Activated CD4-positive, alpha-beta memory T cell treated with anti-CD3 and anti-CD28 coated beads, Interleukin-2, amount 10 ng/mL, durations not matched to agents 7 days and 5 days (primary cell): ENCODE measurements around the gene KIF25. TPM values are rescaled to one million over a fixed set of nuclear protein-coding genes. Genes with fewer than 3 reads are reported as not detected.

Experiments
- CTCF ChIA-PET: fragments of 350-600 bp; sonication (Branson Sonifier 250); formaldehyde crosslinking; loops from one replicate; lab custom pipeline; 2021; ENCODE audit warnings: antibody characterized with exemption, inconsistent platforms; lab: Charles Lee
- POLR2A ChIA-PET: fragments of 350-600 bp; sonication (Branson Sonifier 250); formaldehyde crosslinking; loops from one replicate; lab custom pipeline; 2021; ENCODE audit warnings: antibody characterized with exemption; lab: Charles Lee
- DNase-seq: peaks from one replicate; pipeline ENCODE4 v3.0.0-alpha.2; 2020
- H3K27ac Mint-ChIP-seq: one replicate; pipeline ENCODE4 v1.8.0; 2021; ENCODE audit warnings: mild to moderate bottlenecking, mixed read lengths
- H3K27me3 Mint-ChIP-seq: one replicate; pipeline ENCODE4 v1.8.0; 2021; ENCODE audit warnings: mixed read lengths
- H3K36me3 Mint-ChIP-seq: one replicate; pipeline ENCODE4 v1.8.0; 2021; ENCODE audit warnings: low read depth, mixed read lengths
- H3K4me1 Mint-ChIP-seq: one replicate; pipeline ENCODE4 v1.8.0; 2021; ENCODE audit warnings: mixed read lengths
- H3K4me3 Mint-ChIP-seq: one replicate; pipeline ENCODE4 v1.8.0; 2021; ENCODE audit warnings: mild to moderate bottlenecking, mixed read lengths
- H3K9me3 Mint-ChIP-seq: one replicate; pipeline ENCODE4 v1.8.0; 2021; ENCODE audit warnings: mixed read lengths
- total RNA-seq, 2 experiments: library from RNA; stranded (reverse); gene quantifications; one replicate each; pipeline ENCODE4 v1.2.3, GENCODE V29; 2021

The KIF25 gene
- total RNA-seq, 2 experiments from 2014 or later = not detected

GRCh38 chr6:168078175-168078942, 80.9 kb downstream of the KIF25 start:
- POLR2A ChIA-PET = no interaction called here
- no peak for DNase-seq
- peaks cover 6% of the 10 kb centered on the region for H3K9me3 Mint-ChIP-seq
- no peaks in the 10 kb centered on the region for H3K27me3 Mint-ChIP-seq
- H3K4me3 Mint-ChIP-seq = no peak overlapping the region
- H3K27ac Mint-ChIP-seq = no peak overlapping the region
- no peaks in the 10 kb centered on the region for H3K4me1 Mint-ChIP-seq
- no peaks in the 10 kb centered on the region for H3K36me3 Mint-ChIP-seq
- CTCF ChIA-PET = no interaction called here

GRCh38 chr6:168078943-168079405, 81.5 kb downstream of the KIF25 start, which contains the start of gene FRMD1:
Gene FRMD1, minus strand, starts transcription at chr6:168079212. Its CDS starts 118 bp downstream, at chr6:168079094.
- no peaks in the 10 kb centered on the region for H3K27me3 Mint-ChIP-seq
- DNase-seq = no peak
- ChIA-PET CTCF (no interaction called here), POLR2A (no interaction called here)
- peaks cover 6% of the 10 kb centered on the region for H3K9me3 Mint-ChIP-seq
- no peaks in the 10 kb centered on the region for H3K4me1 Mint-ChIP-seq
- H3K27ac Mint-ChIP-seq = no peak within 1 kb of the TSS
- H3K4me3 Mint-ChIP-seq = no peak within 1 kb of the TSS
- no peaks in the 10 kb centered on the region for H3K36me3 Mint-ChIP-seq

GRCh38 chr6:168080393-168081077, 83.1 kb downstream of the KIF25 start:
- no peak for DNase-seq
- CTCF ChIA-PET = no interaction called here
- H3K9me3 Mint-ChIP-seq = peaks cover 6% of the 10 kb centered on the region
- H3K36me3 Mint-ChIP-seq = no peaks in the 10 kb centered on the region
- H3K27ac Mint-ChIP-seq = no peak overlapping the region
- H3K4me3 Mint-ChIP-seq = no peak overlapping the region
- POLR2A ChIA-PET = no interaction called here
- no peaks in the 10 kb centered on the region for H3K27me3 Mint-ChIP-seq
- H3K4me1 Mint-ChIP-seq = no peaks in the 10 kb centered on the region

GRCh38 chr6:168081858-168082546, 84.5 kb downstream of the KIF25 start:
- Mint-ChIP-seq H3K36me3 (no peaks in the 10 kb centered on the region), H3K4me1 (no peaks in the 10 kb centered on the region)
- POLR2A ChIA-PET = no interaction called here

GRCh38 chr6:168082860-168083513, 85.5 kb downstream of the KIF25 start:
- Mint-ChIP-seq H3K36me3 (no peaks in the 10 kb centered on the region), H3K4me3 (no peak overlapping the region), H3K27ac (no peak overlapping the region), H3K27me3 (no peaks in the 10 kb centered on the region), H3K4me1 (no peaks in the 10 kb centered on the region), H3K9me3 (no peaks in the 10 kb centered on the region)
- DNase-seq = no peak
- ChIA-PET CTCF (no interaction called here), POLR2A (no interaction called here)

More at GRCh38 chr6:168081858-168082546, 84.5 kb downstream of the KIF25 start:
- Mint-ChIP-seq H3K9me3 (no peaks in the 10 kb centered on the region), H3K27ac (no peak overlapping the region), H3K4me3 (no peak overlapping the region), H3K27me3 (no peaks in the 10 kb centered on the region)
- CTCF ChIA-PET = no interaction called here
- DNase-seq = no peak

- no peak for DNase-seq
- ChIA-PET POLR2A (no interaction called here), CTCF (no interaction called here)
- Mint-ChIP-seq H3K9me3 (no peaks in the 10 kb centered on the region), H3K27me3 (no peaks in the 10 kb centered on the region), H3K4me3 (no peak overlapping the region), H3K36me3 (no peaks in the 10 kb centered on the region), H3K27ac (no peak overlapping the region), H3K4me1 (no peaks in the 10 kb centered on the region)
These were observed 86.0 kb downstream of the KIF25 start for GRCh38 chr6:168083514-168083885.

GRCh38 chr6:168084465-168085160, 87.1 kb downstream of the KIF25 start:
- POLR2A ChIA-PET = no interaction called here

GRCh38 chr6:168086066-168086465, 88.6 kb downstream of the KIF25 start:
- no peak overlapping the region for H3K27ac Mint-ChIP-seq
- ChIA-PET CTCF (no interaction called here), POLR2A (no interaction called here)
- H3K27me3 Mint-ChIP-seq = no peaks in the 10 kb centered on the region
- no peak overlapping the region for H3K4me3 Mint-ChIP-seq
- DNase-seq = no peak
- H3K4me1 Mint-ChIP-seq = no peaks in the 10 kb centered on the region
- no peaks in the 10 kb centered on the region for H3K36me3 Mint-ChIP-seq
- H3K9me3 Mint-ChIP-seq = no peaks in the 10 kb centered on the region

More at GRCh38 chr6:168084465-168085160, 87.1 kb downstream of the KIF25 start:
- CTCF ChIA-PET = no interaction called here
- Mint-ChIP-seq H3K36me3 (no peaks in the 10 kb centered on the region), H3K27me3 (no peaks in the 10 kb centered on the region), H3K4me3 (no peak overlapping the region), H3K4me1 (no peaks in the 10 kb centered on the region), H3K9me3 (no peaks in the 10 kb centered on the region), H3K27ac (no peak overlapping the region)
- no peak for DNase-seq

- no peak for DNase-seq
- H3K4me1 Mint-ChIP-seq = no peaks in the 10 kb centered on the region
- no peaks in the 10 kb centered on the region for H3K27me3 Mint-ChIP-seq
- H3K9me3 Mint-ChIP-seq = no peaks in the 10 kb centered on the region
- H3K27ac Mint-ChIP-seq = no peak overlapping the region
- no peaks in the 10 kb centered on the region for H3K36me3 Mint-ChIP-seq
- no peak overlapping the region for H3K4me3 Mint-ChIP-seq
- POLR2A ChIA-PET = no interaction called here
- CTCF ChIA-PET = no interaction called here
These were observed 89.1 kb downstream of the KIF25 start for GRCh38 chr6:168086616-168087015.

GRCh38 chr6:168087436-168088160, 90.1 kb downstream of the KIF25 start:
- Mint-ChIP-seq H3K27ac (no peak overlapping the region), H3K9me3 (peaks cover 2% of the 10 kb centered on the region), H3K4me1 (no peaks in the 10 kb centered on the region), H3K4me3 (no peak overlapping the region), H3K27me3 (no peaks in the 10 kb centered on the region), H3K36me3 (no peaks in the 10 kb centered on the region)
- DNase-seq = no peak
- CTCF ChIA-PET = no interaction called here
- POLR2A ChIA-PET = no interaction called here

- ChIA-PET POLR2A (no interaction called here), CTCF (no interaction called here)
- no peak for DNase-seq
- Mint-ChIP-seq H3K36me3 (no peaks in the 10 kb centered on the region), H3K4me3 (no peak overlapping the region), H3K27me3 (no peaks in the 10 kb centered on the region), H3K9me3 (peaks cover 2% of the 10 kb centered on the region), H3K27ac (no peak overlapping the region), H3K4me1 (no peaks in the 10 kb centered on the region)
These were observed 90.9 kb downstream of the KIF25 start for GRCh38 chr6:168088161-168089053.
